GM12875 (cell line): Measurements from ENCODE around the gene PCIF1.
"Not testable (repeated sequence)": the region's sequence is repeated elsewhere in the genome, so short reads cannot be mapped to it uniquely, and the experiment has no call there.

Source experiments
- H3K4me3 ChIP-seq: one replicate; pipeline ENCODE4 v1.5.1; 2011; ENCODE audit warnings: low read depth, low read length, control low read depth
- CTCF ChIP-seq: IDR thresholded peaks from 2 replicates; pipeline ENCODE4 v1.5.1; 2011; ENCODE audit warnings: low read depth, mild to moderate bottlenecking, control low read depth, inconsistent platforms, low read length, moderate library complexity, borderline replicate concordance; ENCODE audit not compliant: insufficient read depth

PCIF1 gene

DNA sequence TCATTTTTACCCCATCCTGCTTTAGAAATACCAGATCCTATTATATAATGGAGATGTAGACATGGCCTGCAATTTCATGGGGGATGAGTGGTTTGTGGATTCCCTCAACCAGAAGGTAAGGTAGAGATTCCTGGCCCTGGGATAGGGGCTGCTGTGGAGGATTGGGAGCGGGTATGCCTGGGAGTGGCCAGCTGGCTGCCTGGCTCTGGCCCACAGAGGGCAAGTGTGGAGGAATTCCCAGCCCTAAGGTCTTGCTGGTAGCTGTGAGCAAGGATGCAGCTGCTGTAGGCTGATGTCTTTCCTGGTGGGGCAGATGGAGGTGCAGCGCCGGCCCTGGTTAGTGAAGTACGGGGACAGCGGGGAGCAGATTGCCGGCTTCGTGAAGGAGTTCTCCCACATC lies 36.8 kb upstream of the PCIF1 start:
- H3K4me3 ChIP-seq: no peak overlapping the region
- TF ChIP-seq CTCF: no peak

- TF ChIP-seq CTCF: no peak
- no peak overlapping the region for H3K4me3 ChIP-seq
These were observed 36.2 kb upstream of the PCIF1 start for GRCh38 chr20:45898285-45898684.

GRCh38 chr20:45899046-45899835 lies 35.2 kb upstream of the PCIF1 start:
- no peak for TF ChIP-seq CTCF
- no peak overlapping the region for H3K4me3 ChIP-seq

DNA sequence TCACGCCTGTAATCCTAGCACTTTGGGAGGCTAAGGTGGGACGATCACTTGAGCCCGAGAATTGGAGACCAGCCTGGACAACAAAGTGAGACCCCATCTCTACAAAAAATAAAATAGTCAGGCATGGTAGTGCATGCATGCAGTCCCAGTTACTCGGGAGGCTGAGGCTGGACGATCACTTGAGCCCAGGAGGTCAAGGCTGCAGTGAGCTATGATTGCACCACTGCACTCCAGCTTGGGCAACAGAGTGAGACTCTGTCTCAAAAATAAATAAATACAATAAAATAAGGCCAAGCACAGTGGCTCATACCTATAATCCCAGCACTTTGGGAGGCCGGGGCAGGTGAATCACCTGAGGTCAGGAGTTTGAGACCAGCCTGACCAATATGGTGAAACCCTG lies 33.2 kb upstream of the PCIF1 start:
- not testable (repeated sequence) for H3K4me3 ChIP-seq

DNA sequence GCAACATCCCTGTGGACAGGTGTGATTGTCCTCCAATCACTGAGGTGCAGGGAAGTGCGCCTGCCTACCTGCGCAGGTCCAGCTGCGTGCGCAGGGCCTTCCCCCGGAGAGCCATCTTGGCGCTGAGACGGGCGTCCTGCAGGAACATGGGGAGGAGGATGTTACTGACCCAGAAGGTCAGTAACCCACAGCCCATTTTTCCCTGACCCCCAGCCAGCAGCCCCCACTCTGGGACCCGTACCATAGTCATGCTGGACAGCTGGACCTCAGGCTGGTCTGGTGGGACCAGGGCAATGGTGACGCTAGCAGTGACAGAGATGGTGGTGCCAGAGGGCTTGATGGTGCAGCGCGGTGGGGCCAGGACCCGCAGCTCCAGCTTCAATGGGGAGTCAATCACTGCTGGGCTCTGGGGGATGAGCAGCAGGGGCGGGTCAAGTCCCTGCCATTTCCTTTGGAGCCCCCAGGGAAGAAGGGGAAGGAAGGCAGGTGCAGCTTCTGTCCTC lies 32.2 kb upstream of the PCIF1 start:
- TF ChIP-seq CTCF: no peak
- no peak overlapping the region for H3K4me3 ChIP-seq

GRCh38 chr20:45904583-45905504 lies 29.6 kb upstream of the PCIF1 start:
- no peak overlapping the region for H3K4me3 ChIP-seq
- no peak for TF ChIP-seq CTCF

- no peak overlapping the region for H3K4me3 ChIP-seq
- no peak for TF ChIP-seq CTCF
These were observed 28.9 kb upstream of the PCIF1 start for GRCh38 chr20:45905505-45906079.
